Tibial nerve (tissue), 4 donors: Measurements from ENCODE around the gene SDCBP2. TPM values are rescaled to one million over a fixed set of nuclear protein-coding genes. Genes with fewer than 3 reads are reported as not detected.
"Not testable (repeated sequence)": the region's sequence is repeated elsewhere in the genome, so short reads cannot be mapped to it uniquely, and the experiment has no call there.

ENCODE experiments used
- DNase-seq, 2 donors: peaks; one replicate each; pipeline ENCODE4 v3.0.0-alpha.2; 2019; ENCODE audit warnings: low spot score in 2 of 2
- H3K27ac ChIP-seq, 4 donors: fragments of 200-600 bp; sonication (generic) in 3 of 4; one replicate each; pipeline ENCODE4 v1.5.1; 2017 to 2019; ENCODE audit warnings: mild to moderate bottlenecking in 1 of 4
- H3K27me3 ChIP-seq, 2 donors: fragments of 200-600 bp; sonication (generic) in 1 of 2; one replicate each; pipeline versions ENCODE4 v1.5.1 to v1.6.0; 2017 to 2019
- H3K36me3 ChIP-seq, 3 donors: fragments of 200-600 bp; sonication (generic); one replicate each; pipeline ENCODE4 v1.5.1; 2018 to 2019
- H3K4me1 ChIP-seq, 4 donors: fragments of 200-600 bp; sonication (generic) in 3 of 4; one replicate each; pipeline ENCODE4 v1.5.1; 2017 to 2019
- H3K4me3 ChIP-seq, 4 donors: fragments of 200-600 bp; sonication (generic) in 3 of 4; one replicate each; pipeline ENCODE4 v1.5.1; 2017 to 2019; ENCODE audit warnings: mild to moderate bottlenecking in 1 of 4, moderate library complexity in 1 of 4
- H3K9me3 ChIP-seq, 4 donors: fragments of 200-600 bp; sonication (generic) in 3 of 4; one replicate each; pipeline ENCODE4 v1.5.1; 2017 to 2019
- EP300 ChIP-seq, 2 donors: sonication (generic); formaldehyde crosslinking; IDR thresholded peaks; one replicate each; pipeline ENCODE4 v1.6.1; 2017; ENCODE audit warnings: antibody characterized with exemption in 2 of 2, mild to moderate bottlenecking in 1 of 2
- POLR2A ChIP-seq, 2 donors: fragments of 450-650 bp; IDR thresholded peaks; one replicate each; pipeline ENCODE4 v1.6.1; 2017; ENCODE audit warnings: antibody characterized with exemption in 2 of 2, mild to moderate bottlenecking in 2 of 2, moderate library complexity in 2 of 2
- WGBS, 2 donors: methylation state at CpG; one replicate each; pipeline ENCODE4 v1.1.5; 2018; 5-methylcytosine and 5-hydroxymethylcytosine counted together
- total RNA-seq, 4 donors: library from RNA; depleted of rRNA; stranded (reverse); fragments of >200 nt; gene quantifications; one replicate each; pipeline ENCODE4 v1.1.0, GENCODE V29; 2016
- TF ChIP-seq, protein P1 (sequence below), 5 experiments: fragments of 200-600 bp in 3 of 5; fragments of 450-650 bp in 2 of 5; sonication (generic) in 3 of 5; IDR thresholded peaks; one replicate each; pipeline ENCODE4 v1.5.1; 2016 to 2019; ENCODE audit warnings: antibody characterized with exemption in 5 of 5, mild to moderate bottlenecking in 3 of 5, moderate library complexity in 2 of 5

The SDCBP2 gene
- total RNA-seq, 4 donors from 2014 or later: 1.9 to 4.2 (median 2.9) TPM

DNA sequence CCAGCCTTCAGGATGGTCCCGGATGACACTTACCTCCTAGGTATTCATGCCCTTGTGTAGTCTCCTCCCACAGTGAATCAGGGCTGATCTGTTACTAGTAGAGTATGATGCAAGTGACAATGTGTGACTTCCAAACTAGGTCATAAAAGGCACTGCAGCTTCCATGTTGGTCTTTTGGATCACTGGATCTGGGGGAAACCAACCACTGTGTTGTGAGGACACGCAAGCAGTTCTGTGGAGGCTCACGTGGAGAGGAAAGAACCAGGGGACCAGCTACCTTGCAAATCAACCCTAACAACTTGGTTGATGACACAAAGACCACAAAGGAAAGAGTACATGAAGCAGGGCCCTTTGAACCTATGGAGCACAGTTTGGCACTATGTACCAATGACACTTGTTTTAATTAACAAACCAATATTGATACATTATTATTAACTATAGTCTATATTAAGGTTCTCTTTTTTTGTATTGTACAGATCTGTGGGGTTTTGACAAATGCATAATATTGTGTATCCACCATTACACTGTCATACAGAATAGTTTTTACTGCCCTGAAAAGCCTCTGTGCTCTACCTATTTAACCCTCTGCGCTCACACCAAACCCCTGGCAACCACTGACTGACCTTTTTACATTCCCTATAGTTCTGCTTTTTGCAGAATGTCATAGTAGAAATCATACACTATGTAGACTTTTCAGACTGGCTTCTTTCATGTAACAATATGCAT, 16.3 kb upstream of the SDCBP2 start:
- H3K27ac ChIP-seq: no peak overlapping the region
- H3K4me1 ChIP-seq: no peaks in the 10 kb centered on the region
- H3K9me3 ChIP-seq: peaks cover 0 to 29% (median 7%) of the 10 kb centered on the region in 4 donors
- DNase-seq: no peak
- TF ChIP-seq, protein P1, sequence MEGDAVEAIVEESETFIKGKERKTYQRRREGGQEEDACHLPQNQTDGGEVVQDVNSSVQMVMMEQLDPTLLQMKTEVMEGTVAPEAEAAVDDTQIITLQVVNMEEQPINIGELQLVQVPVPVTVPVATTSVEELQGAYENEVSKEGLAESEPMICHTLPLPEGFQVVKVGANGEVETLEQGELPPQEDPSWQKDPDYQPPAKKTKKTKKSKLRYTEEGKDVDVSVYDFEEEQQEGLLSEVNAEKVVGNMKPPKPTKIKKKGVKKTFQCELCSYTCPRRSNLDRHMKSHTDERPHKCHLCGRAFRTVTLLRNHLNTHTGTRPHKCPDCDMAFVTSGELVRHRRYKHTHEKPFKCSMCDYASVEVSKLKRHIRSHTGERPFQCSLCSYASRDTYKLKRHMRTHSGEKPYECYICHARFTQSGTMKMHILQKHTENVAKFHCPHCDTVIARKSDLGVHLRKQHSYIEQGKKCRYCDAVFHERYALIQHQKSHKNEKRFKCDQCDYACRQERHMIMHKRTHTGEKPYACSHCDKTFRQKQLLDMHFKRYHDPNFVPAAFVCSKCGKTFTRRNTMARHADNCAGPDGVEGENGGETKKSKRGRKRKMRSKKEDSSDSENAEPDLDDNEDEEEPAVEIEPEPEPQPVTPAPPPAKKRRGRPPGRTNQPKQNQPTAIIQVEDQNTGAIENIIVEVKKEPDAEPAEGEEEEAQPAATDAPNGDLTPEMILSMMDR (IDR thresholded peaks at IDR 0.05): no peak
- TF ChIP-seq POLR2A (IDR thresholded peaks at IDR 0.05) (no peak), EP300 (IDR thresholded peaks at IDR 0.05) (no peak)
- H3K27me3 ChIP-seq: no peaks in the 10 kb centered on the region
- H3K4me3 ChIP-seq: no peak overlapping the region
- peaks cover 0 to 6% (median 0%) of the 10 kb centered on the region in 3 donors for H3K36me3 ChIP-seq
- 91 to 99% methylated on average over 4 of the region's 4 CpGs for WGBS, 2 donors

DNA sequence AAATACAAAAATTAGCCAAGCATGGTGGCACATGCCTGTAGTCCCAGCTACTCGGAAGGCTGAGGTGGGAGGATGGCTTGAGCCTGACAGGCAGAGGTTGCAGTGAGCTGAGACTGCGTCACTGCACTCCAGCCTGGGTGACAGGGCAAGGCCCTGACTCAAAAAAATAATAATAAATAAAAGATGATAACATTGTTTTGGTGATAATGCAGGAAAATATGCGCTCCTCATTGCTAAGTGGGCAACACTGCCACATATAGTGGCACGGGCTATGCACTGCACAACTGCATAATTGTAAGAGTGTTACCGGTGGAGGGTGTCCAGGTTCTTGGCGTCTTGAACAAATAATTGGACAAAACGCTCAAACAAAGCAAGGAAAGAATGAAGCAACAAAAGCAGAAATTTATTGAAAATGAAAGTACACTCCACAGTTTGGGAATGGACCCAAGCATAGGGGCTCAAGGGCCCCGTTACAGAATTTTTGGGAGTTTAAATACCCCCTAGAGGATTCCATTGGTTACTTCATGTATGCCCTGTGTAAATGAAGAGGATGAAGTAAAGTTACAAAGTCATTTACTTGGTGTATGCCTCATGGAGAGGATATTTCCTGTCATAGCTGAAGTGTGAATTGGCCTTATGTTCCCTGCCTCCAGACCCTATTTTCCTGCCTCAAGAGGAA, 14.6 kb upstream of the SDCBP2 start:
- not testable (repeated sequence) for H3K27ac ChIP-seq, DNase-seq, H3K36me3 ChIP-seq, H3K27me3 ChIP-seq, H3K4me3 ChIP-seq, H3K4me1 ChIP-seq
- peaks cover 0 to 16% (median 2%) of the 10 kb centered on the region in 4 donors for H3K9me3 ChIP-seq
- 85 to 86% methylated on average over 8 of the region's 8 CpGs for WGBS, 2 donors

DNA sequence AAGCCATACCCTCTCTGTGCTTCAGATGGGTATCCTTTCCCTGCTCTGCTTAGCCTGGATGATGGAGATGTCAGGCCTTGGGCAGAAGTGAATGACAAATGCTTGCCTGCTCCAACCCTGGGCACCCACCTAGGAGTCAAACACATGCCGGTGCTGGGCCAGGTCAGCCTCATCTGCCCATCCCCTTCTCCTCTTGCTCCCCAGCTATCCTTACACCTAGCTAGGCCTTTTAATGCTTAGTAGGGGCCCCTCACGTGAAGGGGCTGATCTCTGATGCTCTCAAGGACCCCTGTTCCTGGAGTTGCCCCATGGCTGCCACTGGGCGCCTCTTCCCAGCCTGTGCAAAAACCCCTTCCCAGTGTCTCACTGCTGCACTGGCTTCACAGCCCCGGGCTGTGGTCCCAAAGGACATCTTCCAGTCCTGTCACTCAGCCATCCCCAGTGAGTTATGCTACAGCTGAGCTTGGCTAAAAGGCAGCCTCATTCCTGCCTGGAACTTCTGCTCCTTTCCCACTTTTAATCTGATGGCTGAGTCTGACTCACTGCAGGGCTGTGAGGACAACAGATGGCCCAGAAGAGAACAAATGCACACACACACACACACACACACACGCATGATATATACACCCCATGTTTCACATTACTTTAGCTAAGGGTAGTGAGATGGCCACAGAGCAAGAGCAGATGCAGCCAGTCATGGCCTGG, 12.8 kb upstream of the SDCBP2 start:
- no peak for DNase-seq
- peaks cover 0 to under 1% (median 0%) of the 10 kb centered on the region in 4 donors for H3K9me3 ChIP-seq
- no peaks in the 10 kb centered on the region for H3K27me3 ChIP-seq
- H3K36me3 ChIP-seq: peaks cover 0 to 5% (median 0%) of the 10 kb centered on the region in 3 donors
- 80 to 83% methylated on average over 5 of the region's 5 CpGs for WGBS, 2 donors
- H3K4me1 ChIP-seq: peaks cover 0 to 23% (median 5%) of the 10 kb centered on the region in 4 donors
- H3K4me3 ChIP-seq: no peak overlapping the region
- no peak overlapping the region for H3K27ac ChIP-seq
- TF ChIP-seq EP300 (IDR thresholded peaks at IDR 0.05): no peak
- TF ChIP-seq POLR2A (IDR thresholded peaks at IDR 0.05): no peak
- TF ChIP-seq, protein P1 (IDR thresholded peaks at IDR 0.05): no peak

DNA sequence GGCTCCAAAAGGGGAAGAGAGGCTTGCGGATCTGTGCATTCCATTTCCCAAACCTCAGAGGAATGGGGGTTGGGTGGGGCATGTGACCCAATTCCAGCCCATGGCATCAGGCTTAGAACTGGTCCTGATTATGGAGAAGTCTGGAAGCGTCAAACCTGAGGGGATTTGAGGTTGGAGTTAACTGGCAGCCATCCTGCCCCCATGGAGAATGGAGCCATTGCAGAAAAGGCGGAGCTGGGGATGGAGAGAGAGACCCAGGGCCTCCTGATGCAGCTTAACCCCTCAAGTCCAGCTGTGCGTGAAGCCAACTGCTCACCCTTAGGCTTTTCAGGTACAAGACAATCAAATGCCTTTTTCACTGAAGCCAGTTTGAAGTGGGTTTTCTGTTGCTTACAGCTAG, 9.9 kb upstream of the SDCBP2 start:
- H3K27ac ChIP-seq: no peak overlapping the region
- peaks cover 0 to 11% (median 0%) of the 10 kb centered on the region in 3 donors for H3K36me3 ChIP-seq
- TF ChIP-seq POLR2A (IDR thresholded peaks at IDR 0.05): no peak
- TF ChIP-seq, protein P1 (IDR thresholded peaks at IDR 0.05): no peak
- no peak for TF ChIP-seq EP300 (IDR thresholded peaks at IDR 0.05)
- WGBS, 2 donors: 68 to 73% methylated on average over 4 of the region's 4 CpGs
- peaks cover 0 to 30% (median 5%) of the 10 kb centered on the region in 4 donors for H3K4me1 ChIP-seq
- H3K9me3 ChIP-seq: no peaks in the 10 kb centered on the region
- DNase-seq: no peak
- no peak overlapping the region for H3K4me3 ChIP-seq
- no peaks in the 10 kb centered on the region for H3K27me3 ChIP-seq

DNA sequence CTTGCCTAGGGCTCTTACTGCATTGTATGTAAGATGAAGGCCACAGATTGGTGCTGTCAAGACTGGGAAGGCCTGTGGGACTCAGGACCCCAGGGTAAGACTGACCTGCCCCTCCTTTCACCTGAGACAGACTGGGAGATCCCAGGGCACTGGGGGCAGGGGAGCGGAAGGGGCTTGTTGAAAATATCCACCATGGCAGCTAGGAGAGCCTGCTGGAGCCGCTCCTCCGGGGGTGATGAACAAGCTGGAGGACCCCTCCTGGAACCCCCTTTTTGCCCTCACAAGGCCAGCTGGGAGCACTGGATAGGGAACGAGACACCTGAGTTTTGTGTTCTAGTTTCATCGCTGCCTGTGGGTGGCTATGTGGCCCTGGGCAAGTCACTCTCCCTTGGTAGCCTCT, 9.2 kb upstream of the SDCBP2 start:
- H3K9me3 ChIP-seq: no peaks in the 10 kb centered on the region
- H3K27ac ChIP-seq: peak overlapping the region in 2 of 4 donors; percentile 15 to 17
- H3K36me3 ChIP-seq: peaks cover 0 to 18% (median 0%) of the 10 kb centered on the region in 3 donors
- no peaks in the 10 kb centered on the region for H3K27me3 ChIP-seq
- TF ChIP-seq POLR2A (IDR thresholded peaks at IDR 0.05): no peak
- TF ChIP-seq, protein P1 (IDR thresholded peaks at IDR 0.05): no peak
- TF ChIP-seq EP300 (IDR thresholded peaks at IDR 0.05): no peak
- WGBS, 2 donors: 96 to 100% methylated on average over 5 of the region's 5 CpGs
- DNase-seq: no peak
- H3K4me3 ChIP-seq: no peak overlapping the region
- peaks cover 0 to 30% (median 5%) of the 10 kb centered on the region in 4 donors for H3K4me1 ChIP-seq
